Measurements from ENCODE around the gene BNC2.
A peak's percentile ranks its signal among the peaks of the same experiment; 100 is the strongest.

BNC2 gene

DNA sequence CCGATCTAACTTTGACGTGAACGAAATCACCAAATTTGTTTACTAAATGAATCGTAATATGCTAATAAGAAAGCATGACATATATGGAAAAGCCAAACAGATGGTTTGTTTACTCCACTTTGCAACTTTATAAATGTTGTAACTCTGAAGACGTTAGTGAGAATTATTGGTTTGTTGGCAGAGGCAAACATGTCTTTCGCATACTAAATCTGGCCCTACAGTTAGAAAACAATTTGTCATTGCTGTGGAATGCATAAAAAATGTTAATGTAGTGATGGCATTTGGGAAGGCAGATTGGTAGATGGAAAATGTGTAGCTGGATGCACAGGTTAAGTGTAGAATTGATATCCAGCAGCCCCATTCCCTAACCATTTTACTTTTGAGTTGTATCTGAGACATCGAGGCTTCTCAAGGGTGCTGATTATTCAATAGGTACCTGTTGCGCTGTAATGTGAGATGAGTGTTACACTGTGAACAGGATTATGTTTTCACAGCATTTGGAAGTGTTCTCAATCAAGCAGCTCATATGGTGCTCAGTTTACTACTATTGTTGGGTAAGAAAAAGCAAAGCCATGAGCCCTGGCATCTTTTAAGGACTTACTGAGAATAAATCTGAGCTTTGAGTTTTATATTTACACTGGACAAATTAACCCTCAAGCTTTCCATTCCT lies 444.8 kb downstream of the BNC2 start:
- H3K27ac ChIP-seq = peak overlapping the region; percentile 14; the same call in 1 of the 2 replicates
- H3K36me3 ChIP-seq (ENCODE audit: insufficient read depth, low read length) = no peaks in the 10 kb centered on the region
- no peak overlapping the region for H3K9ac ChIP-seq (ENCODE audit: insufficient read length)
- DNase-seq (ENCODE audit: low read depth, low spot score) = peak; percentile 22
- peak overlapping the region; percentile 34 for H3K4me3 ChIP-seq
- TF ChIP-seq EZH2 (IDR thresholded peaks at IDR 0.05) (no peak), POLR2AphosphoS5 (IDR thresholded peaks at IDR 0.05; ENCODE audit: borderline replicate concordance, low read depth, low read length) (no peak), FOXP2 (optimal IDR thresholded peaks at IDR 0.05; ENCODE audit: control extremely low read depth, extremely low read length, insufficient read depth) (no peak)
- no peaks in the 10 kb centered on the region for H3K9me3 ChIP-seq (ENCODE audit: low read depth, low read length)

DNA sequence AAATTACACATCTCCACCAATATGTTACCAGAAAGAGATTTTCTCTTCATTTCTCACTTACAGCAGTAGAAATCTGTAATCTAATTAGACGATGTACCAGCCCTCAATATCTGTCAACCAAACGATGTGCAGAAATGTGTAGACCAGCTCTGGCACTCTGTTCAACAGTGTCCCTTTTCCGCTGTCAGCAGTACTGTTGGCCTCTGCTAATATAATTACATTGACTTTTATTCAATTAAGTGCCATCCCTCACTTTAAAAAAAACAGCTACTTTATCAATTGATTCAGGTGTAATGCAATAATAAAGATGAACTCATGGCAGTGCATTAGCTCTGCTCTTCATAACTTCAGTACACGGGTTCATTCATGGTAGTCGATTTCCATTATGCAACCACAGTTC lies 448.4 kb downstream of the BNC2 start:
- H3K4me3 ChIP-seq = peak overlapping the region; percentile 62
- peak overlapping the region; percentile 70; the same call in 1 of the 2 replicates for H3K27ac ChIP-seq
- H3K9ac ChIP-seq (ENCODE audit: insufficient read length) = peak overlapping the region; percentile 24
- TF ChIP-seq FOXP2 (optimal IDR thresholded peaks at IDR 0.05; ENCODE audit: control extremely low read depth, extremely low read length, insufficient read depth) = no peak
- TF ChIP-seq EZH2 (IDR thresholded peaks at IDR 0.05) = no peak
- no peak for TF ChIP-seq POLR2AphosphoS5 (IDR thresholded peaks at IDR 0.05; ENCODE audit: borderline replicate concordance, low read depth, low read length)
- no peak for DNase-seq (ENCODE audit: low read depth, low spot score)
- no peaks in the 10 kb centered on the region; the same call in 1 of the 2 replicates for H3K36me3 ChIP-seq (ENCODE audit: insufficient read depth, low read length)
- no peaks in the 10 kb centered on the region for H3K9me3 ChIP-seq (ENCODE audit: low read depth, low read length)

DNA sequence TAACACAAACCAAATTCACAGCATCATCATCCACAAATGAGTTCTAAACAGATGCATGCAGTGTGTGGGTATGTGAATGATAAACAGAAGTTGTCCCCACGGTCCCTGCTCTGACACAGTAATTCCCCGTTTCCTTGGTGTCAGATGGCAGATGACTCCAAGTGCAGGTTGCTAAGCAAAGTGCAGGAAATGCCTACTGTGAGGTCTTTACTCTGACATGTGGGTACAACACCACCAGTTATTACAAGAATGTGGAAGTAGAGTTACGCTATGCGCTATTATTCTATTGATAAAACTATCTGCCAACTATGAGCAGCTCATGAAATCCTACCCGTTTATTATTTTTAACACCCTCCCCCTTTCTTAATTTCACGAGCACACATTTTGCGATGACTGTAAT lies 448.9 kb downstream of the BNC2 start:
- TF ChIP-seq POLR2AphosphoS5 (IDR thresholded peaks at IDR 0.05; ENCODE audit: borderline replicate concordance, low read depth, low read length) = no peak
- TF ChIP-seq FOXP2 (optimal IDR thresholded peaks at IDR 0.05; ENCODE audit: control extremely low read depth, extremely low read length, insufficient read depth) = peak; percentile 91
- no peak for TF ChIP-seq EZH2 (IDR thresholded peaks at IDR 0.05)
- Histone ChIP-seq H3K4me3 (peak overlapping the region; percentile 62), H3K27ac (peak overlapping the region; percentile 70; the same call in 1 of the 2 replicates), H3K36me3 (ENCODE audit: insufficient read depth, low read length) (no peaks in the 10 kb centered on the region; the same call in none of the 2 replicates), H3K9me3 (ENCODE audit: low read depth, low read length) (no peaks in the 10 kb centered on the region), H3K9ac (ENCODE audit: insufficient read length) (peak overlapping the region; percentile 24)
- peak; percentile 63 for DNase-seq (ENCODE audit: low read depth, low spot score)

DNA sequence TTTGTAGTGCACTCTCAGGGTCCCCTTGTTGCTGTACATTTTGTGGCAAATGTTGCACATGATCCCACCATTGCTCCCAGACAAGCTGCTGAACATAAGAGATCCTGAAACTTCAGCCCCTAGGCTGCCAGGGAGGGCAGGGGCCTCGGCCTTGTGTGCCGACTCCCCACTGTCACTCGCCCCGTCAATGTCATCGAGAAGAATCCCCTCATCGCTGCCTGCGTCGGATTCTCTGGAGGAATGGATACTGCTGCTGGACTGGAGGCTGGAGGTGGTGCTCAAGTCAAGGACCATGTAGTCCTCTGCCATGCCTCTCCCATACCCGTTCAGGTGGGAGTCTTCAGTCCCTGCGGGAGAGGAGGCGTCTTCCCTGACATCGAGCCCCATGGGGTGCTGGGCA lies 451.3 kb downstream of the BNC2 start:
- no peak for DNase-seq (ENCODE audit: low read depth, low spot score)
- no peaks in the 10 kb centered on the region for H3K9me3 ChIP-seq (ENCODE audit: low read depth, low read length)
- no peaks in the 10 kb centered on the region; the same call in none of the 2 replicates for H3K36me3 ChIP-seq (ENCODE audit: insufficient read depth, low read length)
- H3K27ac ChIP-seq = no peak overlapping the region
- H3K9ac ChIP-seq (ENCODE audit: insufficient read length) = no peak overlapping the region
- no peak for TF ChIP-seq FOXP2 (optimal IDR thresholded peaks at IDR 0.05; ENCODE audit: control extremely low read depth, extremely low read length, insufficient read depth)
- TF ChIP-seq POLR2AphosphoS5 (IDR thresholded peaks at IDR 0.05; ENCODE audit: borderline replicate concordance, low read depth, low read length) = no peak
- TF ChIP-seq EZH2 (IDR thresholded peaks at IDR 0.05) = no peak
- H3K4me3 ChIP-seq = no peak overlapping the region

DNA sequence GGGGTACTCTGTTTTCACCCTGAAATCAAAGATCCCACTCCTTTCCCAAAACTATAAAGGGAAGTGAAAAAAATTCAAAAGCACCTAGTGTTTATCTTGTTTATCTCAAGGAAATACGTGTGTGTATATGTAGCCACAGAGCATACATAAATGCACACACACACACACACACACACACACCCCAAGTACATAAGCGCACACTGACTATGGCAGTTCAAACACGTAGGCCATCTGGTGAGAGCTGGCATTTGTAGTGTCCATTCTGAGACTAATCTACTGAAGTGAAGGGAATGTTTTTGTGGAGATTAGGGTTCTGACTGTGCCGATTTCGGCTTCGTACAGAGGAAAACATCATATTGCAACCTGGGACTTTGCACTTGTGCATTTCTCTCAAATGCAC lies 451.7 kb downstream of the BNC2 start:
- Histone ChIP-seq H3K36me3 (ENCODE audit: insufficient read depth, low read length) (no peaks in the 10 kb centered on the region; the same call in none of the 2 replicates), H3K4me3 (no peak overlapping the region), H3K9ac (ENCODE audit: insufficient read length) (no peak overlapping the region), H3K9me3 (ENCODE audit: low read depth, low read length) (no peaks in the 10 kb centered on the region), H3K27ac (no peak overlapping the region)
- no peak for DNase-seq (ENCODE audit: low read depth, low spot score)
- TF ChIP-seq FOXP2 (optimal IDR thresholded peaks at IDR 0.05; ENCODE audit: control extremely low read depth, extremely low read length, insufficient read depth) (no peak), POLR2AphosphoS5 (IDR thresholded peaks at IDR 0.05; ENCODE audit: borderline replicate concordance, low read depth, low read length) (no peak), EZH2 (IDR thresholded peaks at IDR 0.05) (no peak)

DNA sequence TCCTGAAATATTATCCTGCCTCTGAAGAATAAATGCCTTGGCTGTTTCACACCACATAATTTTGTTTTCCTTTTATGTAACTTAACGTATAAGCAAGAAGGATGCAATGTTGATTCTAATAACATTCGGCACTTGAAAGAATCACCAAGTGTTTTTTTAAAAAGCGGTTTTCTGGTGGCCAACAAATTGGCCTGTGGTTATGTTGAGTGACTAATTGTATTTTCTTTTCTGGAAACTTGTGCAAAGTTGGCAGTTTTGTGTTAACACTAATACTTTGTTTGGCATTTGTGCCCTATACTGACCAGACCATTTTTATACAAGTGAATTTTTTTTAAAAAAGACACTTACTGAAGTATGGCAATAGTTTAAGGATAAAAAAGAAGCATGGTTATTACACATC lies 452.7 kb downstream of the BNC2 start:
- H3K27ac ChIP-seq = no peak overlapping the region
- no peak overlapping the region for H3K4me3 ChIP-seq
- no peaks in the 10 kb centered on the region for H3K9me3 ChIP-seq (ENCODE audit: low read depth, low read length)
- H3K36me3 ChIP-seq (ENCODE audit: insufficient read depth, low read length) = no peaks in the 10 kb centered on the region; the same call in none of the 2 replicates
- no peak for DNase-seq (ENCODE audit: low read depth, low spot score)
- TF ChIP-seq FOXP2 (optimal IDR thresholded peaks at IDR 0.05; ENCODE audit: control extremely low read depth, extremely low read length, insufficient read depth) (no peak), POLR2AphosphoS5 (IDR thresholded peaks at IDR 0.05; ENCODE audit: borderline replicate concordance, low read depth, low read length) (no peak), EZH2 (IDR thresholded peaks at IDR 0.05) (no peak)
- no peak overlapping the region for H3K9ac ChIP-seq (ENCODE audit: insufficient read length)

DNA sequence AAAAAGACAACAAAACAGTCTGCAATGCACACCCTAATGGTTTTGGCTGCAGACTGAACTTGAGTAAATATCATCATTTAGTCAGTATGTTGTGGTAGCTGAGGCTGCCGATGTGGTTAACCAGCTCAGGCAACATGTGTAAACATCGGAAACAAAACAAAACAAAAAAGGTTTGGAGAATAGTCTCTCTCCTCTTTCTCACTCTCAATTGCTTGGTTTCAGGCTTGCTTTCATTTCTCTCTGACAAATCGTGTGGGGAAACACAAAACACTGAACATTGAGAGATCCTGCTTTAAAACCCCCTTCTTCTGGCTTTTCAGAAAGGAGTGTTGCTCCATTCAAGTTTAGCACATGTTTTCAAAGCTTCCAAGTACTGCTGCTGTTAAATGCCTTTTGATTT lies 453.3 kb downstream of the BNC2 start:
- Histone ChIP-seq H3K27ac (no peak overlapping the region), H3K9ac (ENCODE audit: insufficient read length) (no peak overlapping the region), H3K36me3 (ENCODE audit: insufficient read depth, low read length) (no peaks in the 10 kb centered on the region; the same call in none of the 2 replicates), H3K4me3 (no peak overlapping the region), H3K9me3 (ENCODE audit: low read depth, low read length) (no peaks in the 10 kb centered on the region)
- DNase-seq (ENCODE audit: low read depth, low spot score) = no peak
- no peak for TF ChIP-seq FOXP2 (optimal IDR thresholded peaks at IDR 0.05; ENCODE audit: control extremely low read depth, extremely low read length, insufficient read depth)
- TF ChIP-seq EZH2 (IDR thresholded peaks at IDR 0.05) = no peak
- TF ChIP-seq POLR2AphosphoS5 (IDR thresholded peaks at IDR 0.05; ENCODE audit: borderline replicate concordance, low read depth, low read length) = no peak

DNA sequence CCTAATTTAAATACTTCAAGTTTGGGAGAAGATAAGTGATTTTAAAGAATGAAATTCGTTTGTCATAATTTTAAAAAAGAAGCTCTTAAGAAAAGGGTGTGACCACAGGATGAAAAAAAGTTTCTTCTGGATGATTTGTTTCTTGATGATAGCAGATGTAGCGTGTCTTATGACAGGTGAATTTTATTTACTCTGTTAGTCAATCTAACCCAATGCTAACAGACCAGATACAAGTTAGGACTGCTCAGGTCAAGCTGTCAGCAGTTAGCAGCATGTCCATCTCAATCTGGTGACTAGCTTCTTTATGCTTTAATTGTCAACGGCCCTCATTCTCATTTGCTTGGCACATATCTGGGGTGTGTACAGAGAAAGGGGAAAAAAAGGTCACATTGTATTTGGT lies 456.0 kb downstream of the BNC2 start:
- Histone ChIP-seq H3K9ac (ENCODE audit: insufficient read length) (no peak overlapping the region), H3K4me3 (no peak overlapping the region), H3K27ac (no peak overlapping the region), H3K9me3 (ENCODE audit: low read depth, low read length) (no peaks in the 10 kb centered on the region), H3K36me3 (ENCODE audit: insufficient read depth, low read length) (no peaks in the 10 kb centered on the region; the same call in none of the 2 replicates)
- no peak for DNase-seq (ENCODE audit: low read depth, low spot score)
- no peak for TF ChIP-seq FOXP2 (optimal IDR thresholded peaks at IDR 0.05; ENCODE audit: control extremely low read depth, extremely low read length, insufficient read depth)
- no peak for TF ChIP-seq POLR2AphosphoS5 (IDR thresholded peaks at IDR 0.05; ENCODE audit: borderline replicate concordance, low read depth, low read length)
- TF ChIP-seq EZH2 (IDR thresholded peaks at IDR 0.05) = no peak
